ENCODE data around the gene GNB3.

The GNB3 gene

DNA sequence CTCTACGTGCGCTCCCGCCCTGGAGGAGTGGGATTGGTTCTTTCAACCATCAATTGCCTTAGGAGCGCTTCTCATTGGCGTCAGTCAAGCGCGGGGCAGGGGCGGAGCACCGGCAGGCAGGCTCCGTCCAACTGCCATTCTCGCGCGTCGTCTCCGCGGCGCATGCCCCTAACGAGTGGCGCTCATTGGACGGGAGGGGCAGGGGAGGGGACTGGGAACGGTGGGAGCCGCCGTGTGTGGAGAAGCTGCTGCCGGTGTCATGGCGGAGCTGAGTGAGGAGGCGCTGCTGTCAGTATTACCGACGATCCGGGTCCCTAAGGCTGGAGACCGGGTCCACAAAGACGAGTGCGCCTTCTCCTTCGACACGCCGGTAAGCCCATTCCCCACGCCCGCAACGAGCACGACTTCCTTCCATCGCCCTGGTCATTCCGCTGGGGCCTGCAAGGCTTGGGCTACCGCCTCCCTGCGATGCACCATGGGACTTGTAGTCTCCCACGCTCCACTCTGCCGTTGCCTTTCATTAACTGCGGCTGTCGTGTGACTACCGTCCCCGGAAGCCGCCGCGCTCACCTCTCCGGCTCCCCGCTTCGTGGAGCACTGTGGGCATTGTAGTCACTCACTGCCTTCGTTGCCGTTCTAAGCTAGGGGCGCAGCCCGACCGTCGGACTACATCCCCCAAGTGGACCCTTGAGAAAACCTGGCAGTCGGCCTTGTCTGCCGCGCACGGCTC, 11.4 kb downstream of the GNB3 start, which contains the start of gene USP5:
USP5 (plus strand) TSS at position 230 of the 730 bp plus-strand sequence; CDS start at position 260, 30 bp downstream.
- peaks cover 46% of the 10 kb centered on the region for H3K36me3 ChIP-seq
- peak; percentile 99 for DNase-seq
- H3K27me3 ChIP-seq: no peaks in the 10 kb centered on the region
- H3K9me3 ChIP-seq: no peaks in the 10 kb centered on the region
- H3K4me3 ChIP-seq (ENCODE audit: low read depth, low read length): peak within 1 kb of the TSS; percentile 70
- no peaks in the 10 kb centered on the region; the same call in 1 of the 2 replicates for H3K4me1 ChIP-seq
- TF ChIP-seq, protein P1, sequence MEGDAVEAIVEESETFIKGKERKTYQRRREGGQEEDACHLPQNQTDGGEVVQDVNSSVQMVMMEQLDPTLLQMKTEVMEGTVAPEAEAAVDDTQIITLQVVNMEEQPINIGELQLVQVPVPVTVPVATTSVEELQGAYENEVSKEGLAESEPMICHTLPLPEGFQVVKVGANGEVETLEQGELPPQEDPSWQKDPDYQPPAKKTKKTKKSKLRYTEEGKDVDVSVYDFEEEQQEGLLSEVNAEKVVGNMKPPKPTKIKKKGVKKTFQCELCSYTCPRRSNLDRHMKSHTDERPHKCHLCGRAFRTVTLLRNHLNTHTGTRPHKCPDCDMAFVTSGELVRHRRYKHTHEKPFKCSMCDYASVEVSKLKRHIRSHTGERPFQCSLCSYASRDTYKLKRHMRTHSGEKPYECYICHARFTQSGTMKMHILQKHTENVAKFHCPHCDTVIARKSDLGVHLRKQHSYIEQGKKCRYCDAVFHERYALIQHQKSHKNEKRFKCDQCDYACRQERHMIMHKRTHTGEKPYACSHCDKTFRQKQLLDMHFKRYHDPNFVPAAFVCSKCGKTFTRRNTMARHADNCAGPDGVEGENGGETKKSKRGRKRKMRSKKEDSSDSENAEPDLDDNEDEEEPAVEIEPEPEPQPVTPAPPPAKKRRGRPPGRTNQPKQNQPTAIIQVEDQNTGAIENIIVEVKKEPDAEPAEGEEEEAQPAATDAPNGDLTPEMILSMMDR (IDR thresholded peaks at IDR 0.05; ENCODE audit: low read depth, low read length): no peak

DNA sequence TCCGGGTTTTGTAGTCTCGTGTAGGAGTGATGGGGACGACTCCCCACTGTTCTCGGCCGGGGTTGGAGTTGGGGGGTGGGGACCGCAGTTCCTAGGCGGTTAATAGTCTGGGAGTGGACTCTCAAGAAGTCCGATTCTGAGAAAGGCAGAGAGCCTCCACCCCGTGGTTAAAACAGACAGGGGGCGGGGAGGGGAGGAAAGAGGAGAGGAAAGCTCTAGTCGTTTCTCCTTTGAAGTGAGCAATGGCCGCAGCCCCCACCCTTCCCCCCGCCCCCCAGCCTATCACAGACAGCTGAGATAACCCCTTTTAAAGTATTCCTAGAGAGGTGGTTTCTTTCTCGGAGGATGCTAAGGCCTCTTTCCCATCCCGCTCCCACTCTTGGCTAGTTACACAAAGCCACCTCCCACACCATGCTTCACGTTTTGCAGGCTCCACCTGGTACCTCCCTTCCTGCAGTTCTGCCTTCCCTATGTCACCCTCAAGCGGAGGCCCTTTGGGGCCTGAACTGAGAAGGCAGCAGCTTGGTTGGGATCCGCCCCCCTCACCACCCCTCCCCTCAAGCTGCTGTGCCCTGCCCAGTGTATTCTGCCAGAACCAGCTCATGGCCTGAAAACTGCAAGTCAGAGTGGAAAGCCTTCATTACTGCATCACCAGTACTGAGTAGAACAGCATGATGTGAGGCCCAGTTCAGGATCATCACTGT, 12.1 kb downstream of the GNB3 start:
- Histone ChIP-seq H3K9me3 (no peaks in the 10 kb centered on the region), H3K4me3 (ENCODE audit: low read depth, low read length) (peak overlapping the region; percentile 70), H3K4me1 (no peaks in the 10 kb centered on the region; the same call in 1 of the 2 replicates), H3K27me3 (no peaks in the 10 kb centered on the region), H3K36me3 (peaks cover 49% of the 10 kb centered on the region)
- TF ChIP-seq, protein P1 (IDR thresholded peaks at IDR 0.05; ENCODE audit: low read depth, low read length): no peak
- DNase-seq: peak; percentile 44

DNA sequence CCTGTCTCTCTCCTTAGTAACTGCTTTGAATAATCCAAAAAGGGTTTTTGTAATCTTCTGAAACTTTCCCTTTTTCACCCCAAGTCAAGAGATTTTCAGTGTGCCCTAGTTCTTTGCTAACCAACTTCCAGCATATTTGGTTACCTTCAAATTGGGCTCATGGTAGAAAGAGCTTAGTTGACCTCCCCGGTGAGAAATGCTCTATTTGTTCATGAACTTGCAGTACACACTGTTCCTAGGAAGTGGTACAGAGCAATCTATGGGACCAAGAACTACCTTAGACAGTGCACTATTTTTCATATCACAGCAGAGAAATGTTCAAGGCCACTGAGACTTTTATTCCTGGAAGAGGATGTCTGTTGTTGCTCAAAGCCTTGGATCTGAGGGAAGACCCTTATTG, 12.9 kb downstream of the GNB3 start:
- Histone ChIP-seq H3K4me3 (ENCODE audit: low read depth, low read length) (peak overlapping the region; percentile 70; the same call in 1 of the 2 replicates), H3K36me3 (peaks cover 49% of the 10 kb centered on the region), H3K4me1 (no peaks in the 10 kb centered on the region; the same call in 1 of the 2 replicates), H3K27me3 (no peaks in the 10 kb centered on the region), H3K9me3 (no peaks in the 10 kb centered on the region)
- DNase-seq: no peak
- TF ChIP-seq, protein P1 (IDR thresholded peaks at IDR 0.05; ENCODE audit: low read depth, low read length): no peak

DNA sequence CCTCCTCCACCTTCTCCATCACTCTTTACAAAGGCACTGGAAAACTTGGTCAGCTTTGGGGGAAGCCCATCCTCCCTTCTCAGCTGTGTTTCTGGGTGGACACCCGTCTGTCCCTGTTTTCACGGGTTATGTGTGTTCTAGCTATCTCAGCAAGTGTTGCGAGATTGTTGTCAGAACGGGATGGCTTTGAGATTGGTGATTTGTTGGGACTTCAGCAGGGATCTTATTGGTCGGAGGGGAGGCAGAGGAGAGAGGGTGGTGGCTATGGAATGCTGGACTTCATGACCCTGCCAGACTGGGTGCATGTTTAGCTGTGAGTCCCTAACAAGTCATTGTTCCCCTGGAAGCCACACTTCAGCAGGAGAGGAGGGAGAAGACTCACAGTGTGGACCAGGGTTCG, 13.3 kb downstream of the GNB3 start:
- no peaks in the 10 kb centered on the region for H3K27me3 ChIP-seq
- no peak for DNase-seq
- no peaks in the 10 kb centered on the region for H3K9me3 ChIP-seq
- no peak overlapping the region for H3K4me3 ChIP-seq (ENCODE audit: low read depth, low read length)
- H3K36me3 ChIP-seq: peaks cover 49% of the 10 kb centered on the region
- TF ChIP-seq, protein P1 (IDR thresholded peaks at IDR 0.05; ENCODE audit: low read depth, low read length): no peak
- H3K4me1 ChIP-seq: no peaks in the 10 kb centered on the region; the same call in 1 of the 2 replicates

DNA sequence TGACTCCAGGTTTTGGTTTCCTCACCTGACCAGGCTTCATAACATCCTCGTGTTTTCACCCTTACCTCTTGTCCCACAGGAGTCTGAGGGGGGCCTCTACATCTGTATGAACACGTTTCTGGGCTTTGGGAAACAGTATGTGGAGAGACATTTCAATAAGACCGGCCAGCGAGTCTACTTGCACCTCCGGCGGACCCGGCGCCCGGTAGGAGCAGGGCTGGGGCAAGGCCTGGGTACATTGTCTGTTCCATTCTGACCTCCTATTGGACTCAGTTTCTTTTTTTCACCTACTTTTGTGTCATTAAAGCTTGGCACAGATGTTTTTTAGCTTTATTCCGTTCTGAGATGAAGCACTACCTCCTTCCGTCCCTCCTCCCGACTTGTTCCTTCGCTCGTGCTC, 14.6 kb downstream of the GNB3 start:
- no peaks in the 10 kb centered on the region; the same call in 1 of the 2 replicates for H3K4me1 ChIP-seq
- H3K27me3 ChIP-seq: no peaks in the 10 kb centered on the region
- H3K9me3 ChIP-seq: no peaks in the 10 kb centered on the region
- TF ChIP-seq, protein P1 (IDR thresholded peaks at IDR 0.05; ENCODE audit: low read depth, low read length): no peak
- H3K4me3 ChIP-seq (ENCODE audit: low read depth, low read length): no peak overlapping the region
- peaks cover 54% of the 10 kb centered on the region for H3K36me3 ChIP-seq
- DNase-seq: no peak

DNA sequence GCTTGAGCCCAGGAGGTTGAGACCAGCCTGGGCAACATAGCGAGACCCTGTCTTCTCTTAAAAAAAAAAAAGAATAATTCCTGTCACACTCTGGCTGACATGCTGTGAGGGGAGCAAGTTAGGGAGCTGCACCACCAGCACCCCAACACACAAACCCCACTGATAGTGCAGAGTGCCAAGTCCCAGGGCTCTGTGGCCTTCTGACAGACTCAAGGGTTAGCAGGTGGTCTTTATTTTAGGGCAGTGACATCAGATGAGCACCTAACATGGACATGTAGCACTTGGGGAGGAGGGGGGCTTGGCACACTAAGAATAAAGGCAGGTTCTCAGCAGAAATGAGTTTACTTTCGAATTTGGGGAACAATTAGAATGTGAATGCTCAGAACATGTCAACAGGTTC, 18.1 kb downstream of the GNB3 start:
- no peak for DNase-seq
- TF ChIP-seq, protein P1 (IDR thresholded peaks at IDR 0.05; ENCODE audit: low read depth, low read length): no peak
- peaks cover 77% of the 10 kb centered on the region for H3K36me3 ChIP-seq

More for the DNA sequence above, 18.1 kb downstream of the GNB3 start:
- Histone ChIP-seq H3K9me3 (no peaks in the 10 kb centered on the region), H3K4me3 (ENCODE audit: low read depth, low read length) (no peak overlapping the region), H3K4me1 (no peaks in the 10 kb centered on the region), H3K27me3 (no peaks in the 10 kb centered on the region)

Data from BE2C (cell line).